HUES64 (cell line): Measurements from ENCODE around the gene SIX3.

Experiments
- H3K27ac ChIP-seq: 2 replicates; pipeline ENCODE4 v1.7.0; 2013; ENCODE audit warnings: low read depth, low read length, inconsistent platforms
- H3K27me3 ChIP-seq: 2 replicates; pipeline ENCODE4 v1.6.1; 2013; ENCODE audit warnings: mild to moderate bottlenecking, low read length; ENCODE audit not compliant: insufficient read depth
- H3K36me3 ChIP-seq: 2 replicates; pipeline ENCODE4 v1.6.1; 2013; ENCODE audit warnings: mild to moderate bottlenecking, low read length; ENCODE audit not compliant: insufficient read depth
- H3K4me1 ChIP-seq: 2 replicates; pipeline ENCODE4 v1.6.1; 2013; ENCODE audit warnings: mild to moderate bottlenecking, low read length, moderate library complexity; ENCODE audit not compliant: insufficient read depth
- H3K4me3 ChIP-seq: 2 replicates; pipeline ENCODE4 v1.5.1; 2013; ENCODE audit warnings: mild to moderate bottlenecking, low read length, moderate library complexity
- H3K9ac ChIP-seq: 2 replicates; pipeline ENCODE4 v1.6.1; 2013; ENCODE audit warnings: mild to moderate bottlenecking, low read depth, low read length
- H3K9me3 ChIP-seq: 2 replicates; pipeline ENCODE4 v1.6.1; 2013; ENCODE audit warnings: low read depth, low read length; ENCODE audit not compliant: insufficient read depth
- WGBS: fragments of 150-250, 120-280 bp; methylation state at CpG from one replicate; pipeline ENCODE4 v1.1.7; 2013; ENCODE audit warnings: missing lambda C conversion rate; 5-methylcytosine and 5-hydroxymethylcytosine counted together

The SIX3 gene

DNA sequence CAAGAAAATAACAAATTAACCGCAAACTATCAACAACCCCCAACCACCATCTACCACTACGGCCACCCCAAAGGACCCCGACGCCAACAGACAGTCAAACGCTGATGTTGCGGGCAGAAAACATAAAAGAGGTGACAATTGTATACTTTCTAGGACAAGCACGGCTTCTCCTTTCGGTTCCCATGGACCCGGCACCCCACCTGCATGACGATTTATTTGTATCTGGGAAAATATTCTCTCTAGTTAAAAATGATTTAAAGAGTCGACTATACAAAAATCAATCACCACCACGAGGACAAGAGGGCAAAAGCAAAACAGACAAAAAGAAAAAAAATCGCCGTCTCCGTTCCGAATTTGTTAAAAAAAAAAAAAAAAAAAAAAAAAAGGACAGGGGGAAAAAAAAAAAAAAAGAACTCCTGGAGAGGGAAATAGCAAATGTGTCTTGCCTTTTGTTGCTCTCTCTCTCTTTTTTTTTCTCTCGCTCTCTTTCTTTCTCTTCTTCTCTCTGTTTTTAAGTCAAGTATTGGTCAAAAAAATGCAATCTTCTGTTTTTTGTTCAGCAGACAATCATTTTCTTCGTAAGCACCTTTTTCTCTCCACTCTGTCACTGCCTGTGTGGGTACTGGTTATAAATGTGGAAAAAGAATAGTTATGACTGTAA is 3.6 kb downstream of the SIX3 start:
- Histone ChIP-seq H3K4me1 (peaks cover 35% of the 10 kb centered on the region), H3K4me3 (peak overlapping the region; percentile 52), H3K36me3 (peaks cover 5% of the 10 kb centered on the region; the same call in 1 of the 2 replicates), H3K9me3 (no peaks in the 10 kb centered on the region), H3K27ac (no peak overlapping the region), H3K9ac (no peak overlapping the region), H3K27me3 (peaks cover 100% of the 10 kb centered on the region)
- 3% methylated on average over 14 of the region's 18 CpGs for WGBS

DNA sequence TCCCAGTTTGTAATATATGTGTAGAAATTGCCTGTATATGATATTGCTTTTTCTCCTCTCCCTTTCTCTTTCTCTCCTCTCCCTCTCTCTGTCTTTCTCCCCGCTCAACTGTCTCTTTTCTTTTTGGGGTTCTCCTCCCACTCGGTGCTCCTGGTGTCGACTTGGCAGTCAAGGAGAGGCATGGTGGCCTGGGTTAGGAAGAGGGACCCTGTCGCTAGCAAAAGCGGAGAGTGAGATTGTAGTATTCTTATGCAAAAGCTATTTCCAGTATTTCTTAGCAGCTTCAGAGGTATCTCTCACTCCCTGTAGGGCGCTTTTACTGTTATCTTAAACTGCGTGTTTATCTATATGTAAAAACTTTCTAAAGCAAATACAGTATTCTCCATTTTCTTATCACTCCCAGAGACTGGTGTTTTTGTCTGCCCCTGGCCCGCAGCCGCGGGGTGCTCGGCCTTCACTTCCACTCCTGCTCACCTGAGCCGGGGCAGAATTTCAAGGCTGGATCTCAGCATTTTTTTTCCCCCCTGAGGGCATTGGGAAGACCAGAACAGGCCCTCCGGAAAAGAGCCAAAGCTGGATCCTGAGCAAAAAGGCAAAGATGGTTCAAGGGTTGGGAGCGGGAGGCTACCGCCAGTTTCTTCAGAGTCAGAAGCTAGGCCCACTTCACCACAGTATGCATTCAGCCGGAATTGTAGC is 4.3 kb downstream of the SIX3 start:
- no peak overlapping the region; the same call in 1 of the 2 replicates for H3K27ac ChIP-seq
- H3K9me3 ChIP-seq: no peaks in the 10 kb centered on the region
- H3K4me3 ChIP-seq: peak overlapping the region; percentile 52; the same call in 1 of the 2 replicates
- H3K9ac ChIP-seq: no peak overlapping the region
- peaks cover 5% of the 10 kb centered on the region; the same call in 1 of the 2 replicates for H3K36me3 ChIP-seq
- peaks cover 100% of the 10 kb centered on the region for H3K27me3 ChIP-seq
- H3K4me1 ChIP-seq: peaks cover 32% of the 10 kb centered on the region
- under 1% methylated on average over 13 of the region's 16 CpGs for WGBS

DNA sequence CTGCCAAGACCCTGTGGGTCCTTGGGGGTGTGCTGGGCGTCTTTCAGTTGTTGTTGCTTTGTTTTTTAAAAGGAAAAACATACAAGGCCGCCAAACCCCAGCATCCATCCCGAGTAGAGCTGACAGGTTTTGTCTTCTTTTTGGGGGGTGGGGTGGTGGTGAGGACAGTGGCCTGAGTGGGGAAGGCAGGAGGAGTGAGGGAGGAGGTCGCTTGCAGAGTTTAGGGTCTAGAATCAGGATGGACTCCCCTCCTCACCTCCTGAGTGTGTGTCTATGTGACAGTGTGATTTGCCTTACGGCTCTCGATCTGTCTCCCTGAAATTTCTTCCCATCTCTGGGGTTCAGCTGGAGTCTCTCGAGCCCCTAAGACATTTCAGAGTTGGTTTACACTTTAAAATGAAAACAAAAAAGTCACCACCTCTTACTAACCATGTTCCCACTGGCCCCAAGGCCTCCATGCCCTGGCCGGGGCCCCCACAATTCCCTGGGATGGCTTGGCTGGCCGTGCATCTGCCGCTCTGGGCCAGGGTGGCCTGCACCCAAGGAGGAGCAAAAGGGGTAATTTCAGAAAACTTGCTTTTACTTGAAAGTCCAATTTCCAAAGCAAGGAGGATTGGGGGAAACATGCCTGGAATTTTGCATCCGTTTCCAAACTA is 5.0 kb downstream of the SIX3 start:
- H3K9me3 ChIP-seq: no peaks in the 10 kb centered on the region
- peaks cover 5% of the 10 kb centered on the region; the same call in 1 of the 2 replicates for H3K36me3 ChIP-seq
- WGBS: 22% methylated on average over 10 of the region's 11 CpGs
- no peak overlapping the region for H3K27ac ChIP-seq
- H3K9ac ChIP-seq: no peak overlapping the region
- H3K4me1 ChIP-seq: peaks cover 37% of the 10 kb centered on the region
- no peak overlapping the region; the same call in 1 of the 2 replicates for H3K4me3 ChIP-seq
- peaks cover 100% of the 10 kb centered on the region for H3K27me3 ChIP-seq

DNA sequence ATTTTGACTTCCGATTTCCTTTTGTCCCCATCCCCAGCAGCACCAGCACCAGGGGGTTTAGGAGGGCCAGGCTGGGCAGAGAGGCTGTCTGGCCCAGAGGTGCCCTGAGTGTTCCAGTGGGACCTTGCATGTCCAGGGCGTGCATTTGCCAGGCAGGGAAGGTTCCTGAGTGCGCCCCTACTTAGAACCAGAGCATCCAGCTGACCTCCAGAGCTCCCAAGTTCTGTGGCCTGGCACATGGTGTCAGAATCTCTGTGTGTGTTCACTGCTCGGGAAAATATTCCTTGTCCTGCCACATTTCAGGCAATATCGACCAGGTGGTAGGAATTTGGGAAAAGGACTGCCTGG is 5.5 kb downstream of the SIX3 start:
- WGBS: 64% methylated on average over 5 of the region's 5 CpGs
- peaks cover 38% of the 10 kb centered on the region for H3K4me1 ChIP-seq

DNA sequence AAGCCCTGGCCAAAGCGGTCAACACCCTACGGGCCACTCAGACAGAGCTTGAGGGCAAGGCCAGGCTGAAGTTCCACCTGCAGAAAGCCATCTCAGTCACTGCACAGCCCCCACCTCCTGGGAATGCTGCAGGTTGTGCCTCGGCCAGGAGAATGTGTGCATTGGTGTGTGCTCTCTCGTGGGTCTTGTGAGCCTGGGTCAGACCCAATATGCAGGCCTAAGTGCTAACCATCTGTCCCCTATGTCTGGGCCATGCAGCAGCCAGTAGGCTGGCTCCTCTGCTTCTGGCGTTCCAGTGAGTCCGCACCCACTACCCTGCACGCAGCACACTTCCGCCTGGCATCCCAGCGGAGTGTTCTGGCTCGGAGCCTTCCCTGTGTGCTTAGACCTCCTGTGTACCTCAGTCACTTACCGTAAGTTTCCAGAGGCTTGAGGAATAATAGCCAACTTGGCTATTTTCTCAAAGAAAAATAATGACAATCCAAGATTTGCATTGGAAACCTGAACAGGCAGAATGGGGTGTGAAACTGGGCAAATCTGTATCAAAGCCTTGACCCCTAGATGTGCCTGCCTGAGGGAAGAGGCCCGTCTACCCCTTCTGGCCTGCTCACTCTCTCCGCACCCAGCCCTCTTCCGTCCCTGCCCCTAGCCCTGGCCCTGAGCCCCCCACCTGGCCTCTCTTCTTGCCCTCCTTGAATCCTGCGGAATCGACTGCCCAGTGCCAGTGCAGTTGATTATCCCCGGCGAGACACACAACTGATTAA is 7.2 kb downstream of the SIX3 start:
- H3K9ac ChIP-seq: no peak overlapping the region
- H3K36me3 ChIP-seq: peaks cover 5% of the 10 kb centered on the region; the same call in 1 of the 2 replicates
- peaks cover 41% of the 10 kb centered on the region for H3K4me1 ChIP-seq
- 34% methylated on average over 18 of the region's 18 CpGs for WGBS
- H3K27ac ChIP-seq: no peak overlapping the region
- H3K27me3 ChIP-seq: peaks cover 100% of the 10 kb centered on the region
- H3K4me3 ChIP-seq: peak overlapping the region; percentile 40
- no peaks in the 10 kb centered on the region for H3K9me3 ChIP-seq

More for the DNA sequence above, 5.5 kb downstream of the SIX3 start:
- Histone ChIP-seq H3K9me3 (no peaks in the 10 kb centered on the region), H3K36me3 (peaks cover 5% of the 10 kb centered on the region; the same call in 1 of the 2 replicates), H3K27me3 (peaks cover 100% of the 10 kb centered on the region), H3K4me3 (no peak overlapping the region), H3K9ac (no peak overlapping the region), H3K27ac (no peak overlapping the region)

DNA sequence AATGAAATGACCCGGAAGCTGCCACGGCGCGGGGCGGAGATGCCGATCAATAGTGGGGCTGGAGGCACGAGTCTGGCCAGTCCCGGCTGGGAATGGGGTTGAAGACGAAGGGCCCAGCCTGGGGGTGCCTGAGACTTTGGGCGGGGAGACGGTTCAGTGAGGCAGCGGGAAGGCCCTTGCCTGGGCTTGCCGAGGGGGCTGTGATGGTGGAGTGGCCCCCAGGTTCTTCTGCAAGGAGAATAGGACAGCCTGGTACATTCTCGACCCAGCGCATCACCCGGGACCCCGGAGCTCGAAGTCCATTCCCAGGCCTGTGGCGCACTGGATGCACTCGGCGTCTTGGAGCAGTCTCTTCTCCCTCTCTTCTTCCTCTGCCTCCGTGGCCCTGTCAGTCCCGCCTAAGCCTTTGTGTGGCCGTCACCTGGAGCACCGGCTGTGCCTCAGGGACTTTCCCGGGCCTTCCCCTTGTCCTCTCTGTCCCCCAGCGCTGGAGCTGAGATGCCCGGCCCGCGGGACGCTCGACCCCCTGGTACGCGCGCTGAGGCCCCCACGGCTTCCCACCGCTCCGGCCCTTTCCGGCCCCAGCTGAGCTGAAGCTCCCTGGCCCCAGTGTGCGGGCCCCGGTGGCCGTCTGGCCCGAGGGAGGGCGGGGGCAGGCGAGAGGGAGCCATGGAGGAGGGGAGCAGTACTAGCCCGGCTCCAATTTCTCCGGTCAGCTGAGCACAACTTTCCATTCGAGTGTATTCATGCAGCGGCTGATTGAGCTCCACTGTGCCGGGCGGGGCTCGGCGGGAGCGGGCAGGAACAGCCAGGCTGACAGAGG is 8.0 kb downstream of the SIX3 start:
- H3K9ac ChIP-seq: no peak overlapping the region

DNA sequence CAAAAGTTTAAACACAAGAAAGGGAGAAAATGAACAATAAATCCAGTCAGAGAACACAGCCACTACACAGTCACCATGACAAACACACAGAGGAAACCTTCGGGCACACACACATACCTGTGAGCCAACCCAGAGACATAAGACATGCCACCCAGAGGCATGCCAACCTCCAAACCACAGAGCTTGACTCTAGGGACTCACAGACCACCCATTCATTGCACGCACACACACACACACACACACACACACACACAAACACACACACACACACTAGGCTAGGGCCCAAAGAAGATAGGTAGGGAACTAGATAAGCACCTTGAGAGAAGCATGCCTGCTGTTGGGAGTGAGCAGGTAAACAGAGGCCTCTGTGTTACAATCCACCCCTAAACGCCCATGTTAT is 9.1 kb downstream of the SIX3 start:
- H3K36me3 ChIP-seq: peaks cover 5% of the 10 kb centered on the region; the same call in 1 of the 2 replicates
- H3K27me3 ChIP-seq: peaks cover 100% of the 10 kb centered on the region
- peaks cover 42% of the 10 kb centered on the region for H3K4me1 ChIP-seq
- H3K9me3 ChIP-seq: no peaks in the 10 kb centered on the region
- no peak overlapping the region for H3K4me3 ChIP-seq
- H3K9ac ChIP-seq: no peak overlapping the region
- H3K27ac ChIP-seq: no peak overlapping the region
- WGBS: 66% methylated on average over 2 of the region's 3 CpGs

More for the DNA sequence above, 8.0 kb downstream of the SIX3 start:
- Histone ChIP-seq H3K4me1 (peaks cover 43% of the 10 kb centered on the region), H3K4me3 (peak overlapping the region; percentile 40), H3K36me3 (peaks cover 5% of the 10 kb centered on the region; the same call in 1 of the 2 replicates), H3K27me3 (peaks cover 100% of the 10 kb centered on the region), H3K9me3 (no peaks in the 10 kb centered on the region), H3K27ac (no peak overlapping the region)
- WGBS: 2% methylated on average over 54 of the region's 54 CpGs

DNA sequence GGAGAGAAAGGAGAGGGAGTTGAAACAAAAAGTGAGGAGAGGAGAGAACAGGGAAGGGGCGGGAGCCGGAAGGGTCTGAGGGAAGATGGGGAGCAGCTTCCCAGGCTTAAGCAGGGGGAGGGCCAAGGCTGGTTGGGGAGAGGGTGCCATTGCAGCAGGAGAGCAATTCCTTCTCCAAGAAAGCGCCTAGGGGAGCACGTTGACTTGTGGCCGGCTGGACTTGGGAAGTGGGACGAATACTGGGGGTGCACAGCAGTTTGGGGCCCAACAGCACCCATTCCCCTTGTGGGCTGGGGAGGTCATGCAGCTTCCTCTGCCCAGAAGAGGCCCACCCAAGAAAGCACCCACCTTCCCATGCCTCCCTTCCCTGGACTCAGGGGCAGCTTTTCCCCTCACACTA is 9.6 kb downstream of the SIX3 start:
- Histone ChIP-seq H3K9ac (no peak overlapping the region), H3K27ac (no peak overlapping the region), H3K9me3 (no peaks in the 10 kb centered on the region), H3K4me3 (no peak overlapping the region), H3K27me3 (peaks cover 100% of the 10 kb centered on the region), H3K4me1 (peaks cover 40% of the 10 kb centered on the region), H3K36me3 (peaks cover 5% of the 10 kb centered on the region; the same call in 1 of the 2 replicates)
- WGBS: 30% methylated on average over 6 of the region's 6 CpGs

DNA sequence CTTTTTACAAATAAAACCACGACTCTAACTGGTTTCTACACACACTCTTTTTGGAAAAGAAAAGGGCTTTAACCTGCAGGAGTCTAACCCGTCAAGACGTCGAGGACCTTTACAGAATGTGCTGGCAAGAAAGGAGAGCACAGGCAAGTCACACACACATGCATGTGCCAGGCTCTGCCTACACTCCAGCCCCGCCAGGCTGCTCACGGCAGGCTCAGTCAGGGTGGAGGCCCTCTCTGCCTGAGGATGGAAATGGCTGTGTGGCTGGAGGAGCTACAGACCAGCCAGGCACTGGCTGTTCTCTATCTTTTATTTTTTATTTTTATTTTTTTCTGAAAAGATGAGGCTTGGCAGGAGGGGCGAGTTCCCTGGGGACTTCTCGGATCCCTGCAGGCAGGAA is 10.2 kb downstream of the SIX3 start:
- Histone ChIP-seq H3K27ac (no peak overlapping the region), H3K36me3 (peaks cover 5% of the 10 kb centered on the region; the same call in 1 of the 2 replicates), H3K4me3 (peak overlapping the region; percentile 44), H3K27me3 (peaks cover 100% of the 10 kb centered on the region), H3K4me1 (peaks cover 40% of the 10 kb centered on the region), H3K9ac (no peak overlapping the region), H3K9me3 (no peaks in the 10 kb centered on the region)
- WGBS: 10% methylated on average over 8 of the region's 8 CpGs

DNA sequence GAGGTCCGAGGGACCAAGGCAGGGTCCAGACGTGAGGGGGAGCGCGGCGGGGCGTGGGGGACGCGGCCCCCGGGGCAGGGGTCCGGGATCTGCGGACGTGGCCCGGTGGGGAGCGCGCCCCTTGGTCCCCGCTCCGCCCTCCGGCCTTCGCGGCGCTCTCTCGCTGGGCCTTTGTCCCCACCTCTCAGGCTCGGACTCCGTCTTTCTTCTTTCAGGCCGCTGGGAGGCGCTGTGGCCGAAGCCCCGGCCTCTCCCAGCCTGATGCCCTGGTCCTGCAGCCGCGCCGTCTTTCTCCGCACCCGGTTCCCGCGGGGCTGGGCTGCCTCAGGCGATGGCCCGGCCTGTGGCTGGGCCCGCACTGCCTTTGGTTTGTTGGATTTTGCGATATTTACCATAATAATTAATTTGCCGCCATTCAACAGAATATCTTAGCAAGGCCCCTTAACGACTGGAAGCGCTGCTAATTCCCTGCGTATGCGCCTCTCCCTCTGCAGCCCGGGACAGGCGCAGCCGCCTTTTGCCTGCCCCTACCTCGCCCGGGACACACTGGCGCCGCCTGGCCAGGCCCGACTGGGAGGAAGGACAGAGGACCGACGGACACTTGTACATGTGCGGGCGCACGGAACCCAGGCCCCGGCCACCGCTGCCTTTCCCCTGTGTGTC is 10.8 kb downstream of the SIX3 start:
- peaks cover 100% of the 10 kb centered on the region for H3K27me3 ChIP-seq
- H3K4me3 ChIP-seq: peak overlapping the region; percentile 44
- H3K9me3 ChIP-seq: no peaks in the 10 kb centered on the region
- H3K27ac ChIP-seq: no peak overlapping the region
- WGBS: under 1% methylated on average over 59 of the region's 59 CpGs
- peaks cover 5% of the 10 kb centered on the region; the same call in 1 of the 2 replicates for H3K36me3 ChIP-seq
- peaks cover 40% of the 10 kb centered on the region for H3K4me1 ChIP-seq
- no peak overlapping the region for H3K9ac ChIP-seq
